Small intestine (tissue), 7 donors: ENCODE measurements around the gene PDE2A. TPM values are rescaled to one million over a fixed set of nuclear protein-coding genes. Genes with fewer than 3 reads are reported as not detected.
"Not testable (repeated sequence)": the region's sequence is repeated elsewhere in the genome, so short reads cannot be mapped to it uniquely, and the experiment has no call there.

Experiments used
- DNase-seq, 2 donors: peaks; one replicate each; pipeline versions ENCODE4 v3.0.0 to v3.0.0-alpha.2; 2013
- FAIRE-seq: peaks from 2 replicates; lab custom pipeline; 2012; peaks lifted over from hg19 to GRCh38; lab: Jason Lieb, UNC
- H3K27ac ChIP-seq, 3 donors: one replicate each; pipeline ENCODE4 v1.5.1; 2013; ENCODE audit warnings: low read length in 2 of 3, mild to moderate bottlenecking in 2 of 3, control low read depth in 1 of 3, inconsistent platforms in 1 of 3, low read depth in 1 of 3, moderate library complexity in 1 of 3
- H3K27me3 ChIP-seq, 3 donors: one replicate each; pipeline ENCODE4 v1.6.1; 2013; ENCODE audit warnings: low read length in 3 of 3, inconsistent platforms in 1 of 3; ENCODE audit not compliant: control insufficient read depth in 3 of 3, insufficient read depth in 3 of 3
- H3K36me3 ChIP-seq, 3 donors: one replicate each; pipeline ENCODE4 v1.6.1; 2013; ENCODE audit warnings: low read length in 3 of 3, inconsistent platforms in 1 of 3, low read depth in 1 of 3, mild to moderate bottlenecking in 1 of 3, moderate library complexity in 1 of 3; ENCODE audit not compliant: control insufficient read depth in 3 of 3, insufficient read depth in 2 of 3
- H3K4me1 ChIP-seq, 3 donors: one replicate each; pipeline ENCODE4 v1.6.1; 2013; ENCODE audit warnings: low read length in 2 of 3, inconsistent platforms in 1 of 3, low read depth in 1 of 3, mild to moderate bottlenecking in 1 of 3, moderate library complexity in 1 of 3; ENCODE audit not compliant: control insufficient read depth in 3 of 3, insufficient read depth in 2 of 3
- H3K4me3 ChIP-seq, 3 donors: one replicate each; pipeline ENCODE4 v1.5.1; 2013; ENCODE audit warnings: low read length in 3 of 3, control low read depth in 1 of 3, inconsistent platforms in 1 of 3, low read depth in 1 of 3, mild to moderate bottlenecking in 1 of 3, moderate library complexity in 1 of 3
- H3K9me3 ChIP-seq, 2 donors: one replicate each; pipeline ENCODE4 v1.6.1; 2013; ENCODE audit warnings: low read depth in 1 of 2, low read length in 1 of 2; ENCODE audit not compliant: control insufficient read depth in 2 of 2, insufficient read depth in 1 of 2
- WGBS, 3 donors: extraction: QIAGEN DNeasy Blood & Tissue Kit; methylation state at CpG; one replicate each; pipeline ENCODE4 v1.1.7; 2013; 5-methylcytosine and 5-hydroxymethylcytosine counted together
- polyA plus RNA-seq, 4 donors: library from polyadenylated mRNA; stranded (reverse) in 3 of 4; unstranded in 1 of 4; fragments of 200-250 nt in 3 of 4; fragments of 120-200 nt in 1 of 4; gene quantifications; one replicate each; pipeline versions ENCODE4 v1.2.1 to v1.2.3, GENCODE V29; 2013
- donor health status: healthy with polysubstance abuse.
- donor health status: control.
- donor health status: control.
- donor health status: Bipolar disorder and iron deficiency.
- donor health status: healthy.

The PDE2A gene
- polyA plus RNA-seq, 4 donors, result 1.8 to 31.6 (median 7.4) TPM

- peaks cover 0 to 7% (median 0%) of the 10 kb centered on the region in 3 donors for H3K4me1 ChIP-seq
- H3K27ac ChIP-seq, result no peak overlapping the region
- no peaks in the 10 kb centered on the region for H3K9me3 ChIP-seq
- DNase-seq, result peak in 1 of 2 donors; percentile 32
- no peak for FAIRE-seq
- WGBS, 3 donors, result 32 to 37% (median 34%) methylated on average over 4 of the region's 4 CpGs
- no peak overlapping the region for H3K4me3 ChIP-seq
- no peaks in the 10 kb centered on the region for H3K27me3 ChIP-seq
- no peaks in the 10 kb centered on the region for H3K36me3 ChIP-seq
These were observed 104.0 kb downstream of the PDE2A start for GRCh38 chr11:72569966-72570892.

- no peaks in the 10 kb centered on the region for H3K27me3 ChIP-seq
- H3K4me1 ChIP-seq, result peaks cover 0 to 7% (median 0%) of the 10 kb centered on the region in 3 donors
- H3K27ac ChIP-seq, result no peak overlapping the region
- no peaks in the 10 kb centered on the region for H3K36me3 ChIP-seq
- FAIRE-seq, result no peak
- H3K9me3 ChIP-seq, result no peaks in the 10 kb centered on the region
- WGBS, 3 donors, result 81 to 91% (median 87%) methylated on average over 6 of the region's 6 CpGs
- no peak for DNase-seq
- no peak overlapping the region for H3K4me3 ChIP-seq
These were observed 105.4 kb downstream of the PDE2A start for GRCh38 chr11:72568861-72569260.

GRCh38 chr11:72562431-72562830 is 111.8 kb downstream of the PDE2A start:
- Histone ChIP-seq H3K36me3 (no peaks in the 10 kb centered on the region), H3K4me3 (no peak overlapping the region), H3K27me3 (peaks cover 0 to 1% (median 0%) of the 10 kb centered on the region in 3 donors), H3K27ac (no peak overlapping the region), H3K9me3 (no peaks in the 10 kb centered on the region), H3K4me1 (no peaks in the 10 kb centered on the region)
- WGBS, 3 donors, result 83 to 91% (median 89%) methylated on average over 3 of the region's 3 CpGs
- DNase-seq (no peak), FAIRE-seq (no peak)

- Histone ChIP-seq H3K36me3 (no peaks in the 10 kb centered on the region), H3K27ac (no peak overlapping the region), H3K4me3 (no peak overlapping the region), H3K27me3 (peaks cover 0 to 1% (median 0%) of the 10 kb centered on the region in 3 donors), H3K9me3 (no peaks in the 10 kb centered on the region), H3K4me1 (no peaks in the 10 kb centered on the region)
- no peak for FAIRE-seq
- DNase-seq, result no peak
- 69 to 88% (median 82%) methylated on average over 3 to 4 of the region's 4 CpGs for WGBS, 3 donors
These were observed 112.4 kb downstream of the PDE2A start for GRCh38 chr11:72561856-72562255.

- not testable (repeated sequence) for H3K36me3 ChIP-seq, H3K9me3 ChIP-seq, DNase-seq, H3K4me3 ChIP-seq, H3K27me3 ChIP-seq, H3K27ac ChIP-seq, FAIRE-seq, H3K4me1 ChIP-seq
- WGBS, 3 donors, result 81 to 89% (median 82%) methylated on average over 15 of the region's 15 CpGs
These were observed 113.4 kb downstream of the PDE2A start for GRCh38 chr11:72560864-72561263.

- no peak overlapping the region for H3K4me3 ChIP-seq
- FAIRE-seq, result no peak
- no peaks in the 10 kb centered on the region for H3K4me1 ChIP-seq
- peaks cover 0 to 4% (median 0%) of the 10 kb centered on the region in 3 donors for H3K27me3 ChIP-seq
- no peaks in the 10 kb centered on the region for H3K9me3 ChIP-seq
- no peak overlapping the region for H3K27ac ChIP-seq
- H3K36me3 ChIP-seq, result no peaks in the 10 kb centered on the region
- DNase-seq, result no peak
- 78 to 84% (median 78%) methylated on average over 5 of the region's 5 CpGs for WGBS, 3 donors
These were observed 117.8 kb downstream of the PDE2A start for GRCh38 chr11:72556433-72556832.

- H3K27me3 ChIP-seq, H3K36me3 ChIP-seq, FAIRE-seq, H3K4me3 ChIP-seq, H3K4me1 ChIP-seq, DNase-seq, H3K27ac ChIP-seq, H3K9me3 ChIP-seq: not testable (repeated sequence)
- 77 to 95% (median 84%) methylated on average over 3 of the region's 3 CpGs for WGBS, 3 donors
These were observed 119.2 kb downstream of the PDE2A start for GRCh38 chr11:72555014-72555522.

- no peak overlapping the region for H3K4me3 ChIP-seq
- WGBS, 3 donors, result 43 to 68% (median 59%) methylated on average over 3 of the region's 3 CpGs
- H3K27me3 ChIP-seq, result peaks cover 0 to 3% (median 0%) of the 10 kb centered on the region in 3 donors
- FAIRE-seq (no peak), DNase-seq (no peak)
- H3K27ac ChIP-seq, result no peak overlapping the region
- H3K9me3 ChIP-seq, result no peaks in the 10 kb centered on the region
- no peaks in the 10 kb centered on the region for H3K4me1 ChIP-seq
- no peaks in the 10 kb centered on the region for H3K36me3 ChIP-seq
These were observed 120.5 kb downstream of the PDE2A start for GRCh38 chr11:72553706-72554105.
